Measurements from ENCODE around the gene MSI2.

MSI2 gene

GRCh38 chr17:57643062-57643461, 386.7 kb downstream of the MSI2 start:
- H3K27me3 ChIP-seq (ENCODE audit: control insufficient read depth in 3 of 3, insufficient read depth in 3 of 3, low read depth in 1 of 3, low read length in 3 of 3), result no peaks in the 10 kb centered on the region
- H4K8ac ChIP-seq (ENCODE audit: low read depth, low read length), result no peak overlapping the region
- H2BK5ac ChIP-seq (ENCODE audit: low read length), result no peak overlapping the region
- H2AFZ ChIP-seq (ENCODE audit: low read length), result no peak overlapping the region
- H3K9ac ChIP-seq (ENCODE audit: low read depth, low read length, poor library complexity), result no peak overlapping the region
- H2BK15ac ChIP-seq (ENCODE audit: low read length), result no peak overlapping the region
- no peak overlapping the region for H4K91ac ChIP-seq (ENCODE audit: low read depth, low read length, poor library complexity)
- DNase-seq (ENCODE audit: low spot score), result no peak
- no peak overlapping the region for H2BK12ac ChIP-seq (ENCODE audit: low read length)
- no peak overlapping the region for H3K23ac ChIP-seq (ENCODE audit: low read depth, low read length, poor library complexity)
- WGBS, 2 donors (ENCODE audit: extremely low coverage in 2 of 2, insufficient read length in 2 of 2, insufficient replicate concordance in 1 of 2), result no CpG with 5 or more reads among the region's 8 CpGs
- no peaks in the 10 kb centered on the region for H3K79me1 ChIP-seq (ENCODE audit: low read depth, low read length)
- no peak overlapping the region for H3K18ac ChIP-seq (ENCODE audit: low read length)
- H3K4ac ChIP-seq (ENCODE audit: low read length), result no peak overlapping the region
- peaks cover 7 to 42% of the 10 kb centered on the region in 2 donors for H3K36me3 ChIP-seq (replicated peaks in 1 of 2; ENCODE audit: control insufficient read depth in 2 of 2, insufficient read depth in 2 of 2, low read length in 2 of 2)
- peaks cover 3 to 11% of the 10 kb centered on the region in 2 donors for H3K4me1 ChIP-seq (ENCODE audit: control insufficient read depth in 2 of 2, insufficient read depth in 1 of 2, low read depth in 1 of 2, low read length in 2 of 2)
- no peak overlapping the region for H3K27ac ChIP-seq (replicated peaks; ENCODE audit: low read length)
- H2BK120ac ChIP-seq (ENCODE audit: low read depth, low read length), result no peak overlapping the region
- H3K4me3 ChIP-seq (ENCODE audit: low read length in 2 of 2), result no peak overlapping the region
- no peak overlapping the region for H3K4me2 ChIP-seq (ENCODE audit: insufficient read depth, low read length, poor library complexity, severe bottlenecking)
- H3K9me3 ChIP-seq (replicated peaks in 1 of 2; ENCODE audit: control insufficient read depth in 2 of 2, insufficient read depth in 1 of 2, low read depth in 1 of 2, low read length in 2 of 2), result no peaks in the 10 kb centered on the region
- no peak overlapping the region for H2AK5ac ChIP-seq (ENCODE audit: low read depth, low read length)
- no peak overlapping the region for H3K14ac ChIP-seq (ENCODE audit: low read length)

- Histone ChIP-seq H4K8ac (ENCODE audit: low read depth, low read length) (no peak overlapping the region), H3K14ac (ENCODE audit: low read length) (no peak overlapping the region), H2AFZ (ENCODE audit: low read length) (no peak overlapping the region), H3K18ac (ENCODE audit: low read length) (no peak overlapping the region), H3K23ac (ENCODE audit: low read depth, low read length, poor library complexity) (no peak overlapping the region), H4K91ac (ENCODE audit: low read depth, low read length, poor library complexity) (no peak overlapping the region), H3K27me3 (ENCODE audit: control insufficient read depth in 3 of 3, insufficient read depth in 3 of 3, low read depth in 1 of 3, low read length in 3 of 3) (no peaks in the 10 kb centered on the region), H2AK5ac (ENCODE audit: low read depth, low read length) (no peak overlapping the region), H2BK12ac (ENCODE audit: low read length) (no peak overlapping the region), H2BK5ac (ENCODE audit: low read length) (no peak overlapping the region), H2BK120ac (ENCODE audit: low read depth, low read length) (no peak overlapping the region), H3K4me2 (ENCODE audit: insufficient read depth, low read length, poor library complexity, severe bottlenecking) (no peak overlapping the region), H3K9ac (ENCODE audit: low read depth, low read length, poor library complexity) (no peak overlapping the region), H3K27ac (replicated peaks; ENCODE audit: low read length) (no peak overlapping the region), H3K4me1 (ENCODE audit: control insufficient read depth in 2 of 2, insufficient read depth in 1 of 2, low read depth in 1 of 2, low read length in 2 of 2) (peaks cover 4 to 18% of the 10 kb centered on the region in 2 donors), H2BK15ac (ENCODE audit: low read length) (no peak overlapping the region), H3K79me1 (ENCODE audit: low read depth, low read length) (peaks cover 5% of the 10 kb centered on the region), H3K4ac (ENCODE audit: low read length) (no peak overlapping the region), H3K9me3 (replicated peaks in 1 of 2; ENCODE audit: control insufficient read depth in 2 of 2, insufficient read depth in 1 of 2, low read depth in 1 of 2, low read length in 2 of 2) (no peaks in the 10 kb centered on the region), H3K36me3 (replicated peaks in 1 of 2; ENCODE audit: control insufficient read depth in 2 of 2, insufficient read depth in 2 of 2, low read length in 2 of 2) (peaks cover 8 to 44% of the 10 kb centered on the region in 2 donors), H3K4me3 (ENCODE audit: low read length in 2 of 2) (no peak overlapping the region)
- no peak for DNase-seq (ENCODE audit: low spot score)
- WGBS, 2 donors (ENCODE audit: extremely low coverage in 2 of 2, insufficient read length in 2 of 2, insufficient replicate concordance in 1 of 2), result no CpG with 5 or more reads among the region's 5 CpGs
Observed at GRCh38 chr17:57644326-57644725, 388.0 kb downstream of the MSI2 start.

GRCh38 chr17:57645950-57646665, 389.8 kb downstream of the MSI2 start:
- no peak overlapping the region for H2BK120ac ChIP-seq (ENCODE audit: low read depth, low read length)
- H3K79me1 ChIP-seq (ENCODE audit: low read depth, low read length), result peaks cover 5% of the 10 kb centered on the region
- no peak overlapping the region for H2BK5ac ChIP-seq (ENCODE audit: low read length)
- no peaks in the 10 kb centered on the region for H3K9me3 ChIP-seq (replicated peaks in 1 of 2; ENCODE audit: control insufficient read depth in 2 of 2, insufficient read depth in 1 of 2, low read depth in 1 of 2, low read length in 2 of 2)
- H3K9ac ChIP-seq (ENCODE audit: low read depth, low read length, poor library complexity), result no peak overlapping the region
- no peak overlapping the region for H3K4me3 ChIP-seq (ENCODE audit: low read length in 2 of 2)
- H2BK15ac ChIP-seq (ENCODE audit: low read length), result no peak overlapping the region
- H3K14ac ChIP-seq (ENCODE audit: low read length), result no peak overlapping the region
- no CpG with 5 or more reads among the region's 6 CpGs for WGBS, 2 donors (ENCODE audit: extremely low coverage in 2 of 2, insufficient read length in 2 of 2, insufficient replicate concordance in 1 of 2)
- H3K27ac ChIP-seq (replicated peaks; ENCODE audit: low read length), result no peak overlapping the region
- no peak overlapping the region for H3K4ac ChIP-seq (ENCODE audit: low read length)
- no peak overlapping the region for H3K23ac ChIP-seq (ENCODE audit: low read depth, low read length, poor library complexity)
- no peak overlapping the region for H4K8ac ChIP-seq (ENCODE audit: low read depth, low read length)
- H3K36me3 ChIP-seq (replicated peaks in 1 of 2; ENCODE audit: control insufficient read depth in 2 of 2, insufficient read depth in 2 of 2, low read length in 2 of 2), result peaks cover 8 to 54% of the 10 kb centered on the region in 2 donors
- H2AK5ac ChIP-seq (ENCODE audit: low read depth, low read length), result no peak overlapping the region
- no peaks in the 10 kb centered on the region for H3K27me3 ChIP-seq (ENCODE audit: control insufficient read depth in 3 of 3, insufficient read depth in 3 of 3, low read depth in 1 of 3, low read length in 3 of 3)
- no peak for DNase-seq (ENCODE audit: low spot score)
- peaks cover 17 to 34% of the 10 kb centered on the region in 2 donors for H3K4me1 ChIP-seq (ENCODE audit: control insufficient read depth in 2 of 2, insufficient read depth in 1 of 2, low read depth in 1 of 2, low read length in 2 of 2)
- no peak overlapping the region for H2AFZ ChIP-seq (ENCODE audit: low read length)
- no peak overlapping the region for H2BK12ac ChIP-seq (ENCODE audit: low read length)
- no peak overlapping the region for H4K91ac ChIP-seq (ENCODE audit: low read depth, low read length, poor library complexity)
- no peak overlapping the region for H3K18ac ChIP-seq (ENCODE audit: low read length)
- no peak overlapping the region for H3K4me2 ChIP-seq (ENCODE audit: insufficient read depth, low read length, poor library complexity, severe bottlenecking)

GRCh38 chr17:57648720-57649119, 392.4 kb downstream of the MSI2 start:
- Histone ChIP-seq H2AK5ac (ENCODE audit: low read depth, low read length) (no peak overlapping the region), H3K79me1 (ENCODE audit: low read depth, low read length) (peaks cover 5% of the 10 kb centered on the region), H3K18ac (ENCODE audit: low read length) (peak overlapping the region; percentile 58), H3K4ac (ENCODE audit: low read length) (no peak overlapping the region), H3K23ac (ENCODE audit: low read depth, low read length, poor library complexity) (no peak overlapping the region), H3K4me1 (ENCODE audit: control insufficient read depth in 2 of 2, insufficient read depth in 1 of 2, low read depth in 1 of 2, low read length in 2 of 2) (peaks cover 17 to 33% of the 10 kb centered on the region in 2 donors), H2BK12ac (ENCODE audit: low read length) (peak overlapping the region; percentile 30), H4K91ac (ENCODE audit: low read depth, low read length, poor library complexity) (no peak overlapping the region), H3K4me2 (ENCODE audit: insufficient read depth, low read length, poor library complexity, severe bottlenecking) (no peak overlapping the region), H4K8ac (ENCODE audit: low read depth, low read length) (no peak overlapping the region), H2AFZ (ENCODE audit: low read length) (no peak overlapping the region), H3K36me3 (replicated peaks in 1 of 2; ENCODE audit: control insufficient read depth in 2 of 2, insufficient read depth in 2 of 2, low read length in 2 of 2) (peaks cover 8 to 58% of the 10 kb centered on the region in 2 donors), H3K4me3 (ENCODE audit: low read length in 2 of 2) (no peak overlapping the region), H2BK15ac (ENCODE audit: low read length) (no peak overlapping the region), H3K14ac (ENCODE audit: low read length) (no peak overlapping the region), H3K9me3 (replicated peaks in 1 of 2; ENCODE audit: control insufficient read depth in 2 of 2, insufficient read depth in 1 of 2, low read depth in 1 of 2, low read length in 2 of 2) (no peaks in the 10 kb centered on the region), H2BK120ac (ENCODE audit: low read depth, low read length) (no peak overlapping the region), H3K27me3 (ENCODE audit: control insufficient read depth in 3 of 3, insufficient read depth in 3 of 3, low read depth in 1 of 3, low read length in 3 of 3) (no peaks in the 10 kb centered on the region), H3K9ac (ENCODE audit: low read depth, low read length, poor library complexity) (no peak overlapping the region), H2BK5ac (ENCODE audit: low read length) (no peak overlapping the region), H3K27ac (replicated peaks; ENCODE audit: low read length) (no peak overlapping the region)
- no peak for DNase-seq (ENCODE audit: low spot score)
- WGBS, 2 donors (ENCODE audit: extremely low coverage in 2 of 2, insufficient read length in 2 of 2, insufficient replicate concordance in 1 of 2), result no CpG with 5 or more reads among the region's 5 CpGs

Measured in neuronal stem cell (in vitro differentiated cells).